GM21737 (cell line): ENCODE data around the gene C20orf173.

ENCODE experiments used
- ATAC-seq: cut with Tn5 transposase; IDR thresholded peaks from one replicate; pipeline ENCODE4 v1.9.1; 2021; ENCODE audit warnings: mild to moderate bottlenecking, moderate library complexity; ENCODE audit not compliant: unreplicated experiment

C20orf173 gene

DNA sequence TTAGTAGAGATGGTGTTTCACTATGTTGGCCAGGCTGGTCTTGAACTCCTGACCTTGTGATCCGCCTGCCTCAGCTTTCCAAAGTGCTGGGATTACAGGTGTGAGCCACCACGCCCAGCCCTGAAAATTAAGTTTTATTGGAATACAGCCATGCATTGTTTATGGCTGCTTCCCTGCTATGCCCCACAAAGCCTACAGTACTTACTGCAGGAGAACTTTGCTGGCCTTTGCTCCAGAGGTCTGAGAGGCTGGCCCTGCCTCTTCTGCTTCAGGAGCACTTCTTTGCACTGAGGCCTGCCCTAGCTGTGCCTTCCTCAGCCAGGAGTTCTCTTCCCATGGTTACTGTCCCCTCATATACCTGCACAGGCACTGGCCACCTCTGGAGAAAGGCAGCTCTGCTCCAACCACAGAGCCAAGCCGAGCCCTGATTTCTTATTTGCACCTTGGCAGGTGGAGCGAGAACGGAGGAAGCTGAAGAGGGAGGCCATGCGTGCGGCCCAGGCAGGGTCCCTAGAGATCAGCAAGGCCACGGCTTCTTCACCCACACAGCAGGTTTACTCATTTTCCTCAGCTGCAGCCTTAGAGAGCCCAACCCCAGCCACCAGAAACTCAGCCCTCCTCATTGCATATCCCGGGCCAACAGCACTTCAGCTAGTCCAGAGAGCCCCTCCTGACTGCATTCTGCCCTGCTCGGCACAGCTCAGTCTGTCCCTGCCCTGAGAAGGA, 20.8 kb downstream of the C20orf173 start:
- ATAC-seq, result no peak

DNA sequence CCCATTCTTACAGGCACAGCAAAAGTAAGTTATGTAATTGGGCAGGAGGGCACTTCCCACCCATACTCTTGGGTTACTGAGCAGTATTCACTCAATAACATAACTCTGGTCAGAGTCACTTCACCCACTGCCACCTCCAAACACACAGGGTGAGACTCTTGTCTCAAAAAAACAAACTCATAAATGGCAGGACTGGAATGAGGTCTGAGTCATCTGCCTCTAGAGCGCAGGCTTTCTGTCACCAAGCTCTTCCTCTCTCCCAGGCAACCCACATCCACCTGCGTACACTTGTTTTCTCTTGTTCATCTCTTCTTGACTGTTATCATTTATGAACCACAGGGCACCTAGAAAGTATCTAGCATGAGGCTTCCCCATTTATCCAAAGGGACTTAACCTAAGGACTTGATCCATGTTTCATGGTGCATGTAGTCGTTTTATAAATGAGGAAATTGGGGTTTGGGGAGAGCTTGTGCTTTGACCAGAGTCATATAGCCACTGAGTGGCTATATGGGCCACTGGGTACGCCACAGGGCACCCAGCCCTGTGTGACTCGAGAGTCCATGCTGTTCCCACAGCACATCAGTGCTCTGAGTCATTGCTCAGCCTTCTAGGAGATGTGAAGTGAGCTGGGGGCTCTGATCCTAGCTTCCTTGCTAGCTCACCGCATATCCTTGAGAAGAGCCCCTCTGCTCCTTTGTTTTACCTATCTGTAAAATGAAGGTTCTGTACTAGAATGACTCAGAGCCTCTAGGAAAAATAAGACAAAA, 22.4 kb downstream of the C20orf173 start:
- ATAC-seq, result no peak

DNA sequence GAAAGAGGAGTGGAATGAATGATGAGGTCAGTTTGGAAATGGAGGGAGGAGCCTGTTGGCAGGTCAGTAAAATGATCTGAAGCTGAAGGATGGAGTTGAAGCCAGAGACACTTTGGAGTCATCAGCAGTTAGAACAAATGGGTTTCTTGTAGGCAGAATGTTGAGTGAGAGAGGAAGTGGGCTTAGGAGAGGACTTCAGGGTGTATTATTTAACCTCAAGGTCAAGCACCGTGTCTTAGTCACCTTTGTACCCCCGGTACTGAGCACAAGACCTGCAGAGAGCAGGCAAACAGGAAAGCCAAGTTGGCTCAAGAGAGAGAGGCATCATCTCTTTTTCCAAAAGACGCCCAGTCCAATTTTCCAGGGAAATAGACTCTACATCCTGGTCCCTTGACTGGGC, 23.3 kb downstream of the C20orf173 start:
- no peak for ATAC-seq

DNA sequence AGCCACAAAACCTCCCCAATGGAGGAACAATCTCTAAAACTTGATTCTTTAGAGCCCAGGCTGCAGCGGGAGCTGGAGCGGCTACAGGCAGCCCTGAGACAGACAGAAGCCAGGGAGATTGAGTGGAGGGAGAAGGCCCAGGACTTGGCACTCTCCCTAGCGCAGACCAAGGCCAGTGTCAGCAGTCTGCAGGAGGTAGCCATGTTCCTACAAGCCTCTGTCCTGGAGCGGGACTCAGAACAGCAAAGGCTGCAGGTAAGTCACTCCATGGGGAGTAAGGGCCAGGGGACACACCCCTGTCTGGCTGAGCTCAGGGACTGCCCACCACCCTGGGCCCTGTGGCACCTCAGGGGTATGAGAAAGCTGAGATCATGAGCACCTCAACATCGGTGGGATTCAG, 24.7 kb downstream of the C20orf173 start:
- no peak for ATAC-seq

DNA sequence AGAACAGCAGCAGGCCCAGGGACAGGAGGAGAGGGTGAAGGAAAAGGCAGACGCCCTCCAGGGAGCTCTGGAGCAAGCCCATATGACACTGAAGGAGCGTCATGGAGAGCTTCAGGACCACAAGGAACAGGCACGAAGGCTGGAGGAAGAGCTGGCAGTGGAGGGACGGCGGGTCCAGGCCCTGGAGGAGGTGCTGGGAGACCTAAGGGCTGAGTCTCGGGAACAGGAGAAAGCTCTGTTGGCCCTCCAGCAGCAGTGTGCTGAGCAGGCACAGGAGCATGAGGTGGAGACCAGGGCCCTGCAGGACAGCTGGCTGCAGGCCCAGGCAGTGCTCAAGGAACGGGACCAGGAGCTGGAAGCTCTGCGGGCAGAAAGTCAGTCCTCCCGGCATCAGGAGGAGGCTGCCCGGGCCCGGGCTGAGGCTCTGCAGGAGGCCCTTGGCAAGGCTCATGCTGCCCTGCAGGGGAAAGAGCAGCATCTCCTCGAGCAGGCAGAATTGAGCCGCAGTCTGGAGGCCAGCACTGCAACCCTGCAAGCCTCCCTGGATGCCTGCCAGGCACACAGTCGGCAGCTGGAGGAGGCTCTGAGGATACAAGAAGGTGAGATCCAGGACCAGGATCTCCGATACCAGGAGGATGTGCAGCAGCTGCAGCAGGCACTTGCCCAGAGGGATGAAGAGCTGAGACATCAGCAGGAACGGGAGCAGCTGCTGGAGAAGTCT, 25.5 kb downstream of the C20orf173 start:
- no peak for ATAC-seq

DNA sequence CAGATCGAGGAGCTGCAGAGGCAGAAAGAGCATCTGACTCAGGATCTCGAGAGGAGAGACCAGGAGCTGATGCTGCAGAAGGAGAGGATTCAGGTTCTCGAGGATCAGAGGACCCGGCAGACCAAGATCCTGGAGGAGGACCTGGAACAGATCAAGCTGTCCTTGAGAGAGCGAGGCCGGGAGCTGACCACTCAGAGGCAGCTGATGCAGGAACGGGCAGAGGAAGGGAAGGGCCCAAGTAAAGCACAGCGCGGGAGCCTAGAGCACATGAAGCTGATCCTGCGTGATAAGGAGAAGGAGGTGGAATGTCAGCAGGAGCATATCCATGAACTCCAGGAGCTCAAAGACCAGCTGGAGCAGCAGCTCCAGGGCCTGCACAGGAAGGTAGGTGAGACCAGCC, 26.2 kb downstream of the C20orf173 start:
- ATAC-seq, result no peak

DNA sequence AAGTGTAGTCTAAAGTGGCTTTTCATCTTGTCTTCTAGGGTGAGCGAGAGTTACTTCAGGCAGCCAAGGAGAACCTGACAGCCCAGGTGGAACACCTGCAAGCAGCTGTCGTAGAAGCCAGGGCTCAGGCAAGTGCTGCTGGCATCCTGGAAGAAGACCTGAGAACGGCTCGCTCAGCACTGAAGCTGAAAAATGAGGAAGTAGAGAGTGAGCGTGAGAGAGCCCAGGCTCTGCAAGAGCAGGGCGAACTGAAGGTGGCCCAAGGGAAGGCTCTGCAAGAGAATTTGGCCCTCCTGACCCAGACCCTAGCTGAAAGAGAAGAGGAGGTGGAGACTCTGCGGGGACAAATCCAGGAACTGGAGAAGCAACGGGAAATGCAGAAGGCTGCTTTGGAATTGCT, 27.1 kb downstream of the C20orf173 start:
- peak; percentile 67 for ATAC-seq

DNA sequence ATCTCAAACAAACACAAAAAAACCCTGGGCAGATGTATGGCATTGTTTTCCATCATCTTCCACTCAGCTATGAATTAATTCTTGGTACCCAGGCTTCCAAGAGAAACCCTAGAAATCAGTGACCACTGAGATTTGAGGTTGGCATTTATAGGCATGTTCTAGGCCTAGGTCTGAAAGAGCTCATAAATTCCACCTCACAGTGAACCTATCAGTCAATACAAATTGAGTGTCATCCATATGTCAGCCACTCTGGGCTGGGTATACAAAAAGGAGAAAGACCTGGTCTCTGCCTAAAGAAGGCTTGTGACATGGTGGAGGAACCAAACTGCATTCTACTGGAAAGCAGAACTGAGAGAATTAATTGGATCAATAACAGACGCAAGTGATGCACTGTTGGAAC, 30.2 kb downstream of the C20orf173 start:
- no peak for ATAC-seq

DNA sequence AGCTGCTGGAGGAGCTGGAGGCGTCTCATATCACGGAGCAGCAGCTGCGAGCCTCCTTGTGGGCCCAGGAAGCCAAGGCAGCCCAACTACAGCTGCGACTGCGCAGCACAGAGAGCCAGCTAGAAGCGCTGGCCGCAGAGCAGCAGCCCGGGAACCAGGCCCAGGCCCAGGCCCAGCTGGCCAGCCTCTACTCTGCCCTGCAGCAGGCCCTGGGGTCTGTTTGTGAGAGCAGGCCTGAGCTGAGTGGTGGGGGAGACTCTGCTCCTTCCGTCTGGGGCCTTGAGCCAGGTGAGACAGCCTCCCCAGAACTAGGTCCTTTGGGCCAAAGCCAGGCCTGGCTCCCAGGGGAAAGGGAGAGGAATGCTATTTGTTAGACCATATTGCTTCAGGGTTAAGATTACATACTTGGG, 31.7 kb downstream of the C20orf173 start:
- ATAC-seq, result no peak

DNA sequence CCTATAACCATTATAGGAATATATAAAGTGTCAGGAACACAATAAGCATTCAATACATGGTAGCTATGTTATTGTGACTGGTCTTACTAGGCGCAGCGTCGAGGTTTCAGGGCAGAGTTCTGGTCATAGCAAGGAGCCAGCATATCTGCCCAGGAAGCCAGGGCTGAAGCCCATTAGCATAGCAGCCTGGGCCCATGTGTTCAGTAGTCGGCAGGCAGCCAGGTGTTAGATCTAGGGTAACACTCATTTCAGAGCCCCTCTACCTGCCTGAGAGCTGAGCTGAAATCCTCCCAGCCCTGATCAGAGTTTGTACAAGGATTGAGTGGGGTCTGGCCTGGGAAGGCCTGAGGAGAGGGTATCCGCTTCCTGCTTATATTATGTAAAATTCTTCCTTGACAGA, 32.1 kb downstream of the C20orf173 start:
- ATAC-seq, result no peak

DNA sequence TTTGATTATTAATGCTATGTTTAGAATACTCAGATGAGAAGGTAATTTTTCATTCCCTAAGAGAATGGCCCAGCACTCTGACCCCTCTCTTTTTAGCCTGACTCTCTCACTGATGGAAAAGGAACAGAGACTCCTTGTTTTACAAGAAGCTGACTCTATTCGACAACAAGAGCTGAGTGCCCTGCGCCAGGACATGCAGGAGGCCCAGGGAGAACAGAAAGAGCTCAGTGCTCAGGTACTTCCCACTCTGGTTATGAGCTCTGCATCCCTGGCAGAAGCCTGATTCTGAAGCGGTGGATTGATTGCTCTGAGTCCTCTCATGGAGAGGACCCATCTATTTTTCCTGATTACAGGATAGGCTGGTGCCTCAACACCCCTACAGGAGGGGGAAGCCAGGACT, 33.0 kb downstream of the C20orf173 start:
- ATAC-seq, result no peak

DNA sequence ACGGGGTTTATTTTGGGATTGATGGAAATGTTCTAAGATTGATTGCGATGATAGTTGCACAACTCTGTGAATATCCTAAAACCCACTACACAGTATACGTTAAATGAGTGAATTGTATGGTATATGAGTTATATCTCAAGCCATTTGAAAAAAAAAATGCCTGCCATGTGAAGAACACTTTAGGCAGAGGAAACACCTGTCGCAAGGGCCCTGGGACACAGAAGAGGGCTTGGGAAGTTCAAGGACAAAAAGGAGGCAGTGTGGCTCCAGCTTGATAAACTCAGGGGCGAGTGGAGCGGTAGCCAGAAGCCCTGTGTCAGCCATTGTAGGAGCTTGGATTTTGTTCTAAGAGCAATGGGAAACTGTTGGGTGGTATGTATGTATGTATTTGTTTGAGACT, 37.1 kb downstream of the C20orf173 start:
- ATAC-seq, result no peak

DNA sequence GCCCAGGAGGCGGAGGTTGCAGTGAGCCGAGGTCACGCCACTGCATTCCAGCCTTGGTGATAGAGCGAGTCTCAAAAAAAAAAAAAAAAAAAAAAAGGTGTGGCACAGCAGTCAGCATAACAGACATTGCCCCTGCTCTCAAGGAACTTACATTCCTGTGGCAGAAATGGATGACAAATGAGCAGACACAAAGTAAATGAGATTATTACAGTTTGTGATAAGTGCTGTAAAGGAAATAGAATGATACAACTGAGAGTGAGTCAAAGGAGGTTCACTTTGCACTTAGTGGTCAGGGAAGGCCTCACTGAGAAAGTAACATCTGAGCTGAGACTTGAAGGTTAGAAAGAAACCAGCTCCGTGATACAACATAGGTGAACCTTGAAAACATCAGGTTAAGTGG, 37.6 kb downstream of the C20orf173 start:
- ATAC-seq, result no peak

DNA sequence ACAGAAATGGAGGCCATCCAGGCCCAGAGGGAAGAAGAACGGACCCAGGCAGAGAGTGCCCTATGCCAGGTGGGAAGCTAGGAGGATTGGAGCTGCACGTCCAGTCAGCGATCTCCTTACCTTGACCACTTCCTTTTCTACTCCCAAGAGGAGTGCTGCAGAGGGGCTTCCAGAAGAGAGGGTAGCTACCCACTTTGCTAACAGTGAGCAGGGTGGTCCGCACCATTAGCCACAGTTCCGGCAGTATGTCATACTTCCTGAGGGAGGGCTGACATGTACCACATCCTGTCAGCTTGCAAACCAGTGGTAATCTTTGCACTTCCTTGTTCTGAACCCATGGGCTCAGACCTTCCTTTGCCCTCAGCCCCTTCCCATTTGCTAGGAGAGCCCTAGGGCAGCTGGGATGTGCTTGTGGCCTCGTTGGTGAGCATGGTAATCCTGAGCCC, 38.7 kb downstream of the C20orf173 start:
- peak; percentile 92 for ATAC-seq

DNA sequence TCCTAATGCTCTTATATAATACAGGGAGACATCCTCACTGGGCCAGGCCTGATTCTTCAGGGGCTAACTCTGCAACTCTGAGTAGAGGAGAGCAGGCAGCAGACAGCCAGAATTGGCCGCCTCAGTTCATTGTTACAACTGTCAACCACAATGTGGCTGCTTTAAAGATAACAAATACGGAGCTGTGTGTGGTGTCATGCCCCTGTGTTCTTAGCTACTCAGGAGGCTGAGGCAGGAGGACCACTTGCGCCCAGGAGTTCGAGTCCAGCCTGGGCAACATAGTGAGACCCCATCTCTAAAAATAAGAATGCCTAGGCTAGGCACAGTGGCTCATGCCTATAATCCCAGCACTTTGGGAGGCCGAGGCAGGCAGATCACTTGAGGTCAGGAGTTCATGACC, 39.7 kb downstream of the C20orf173 start:
- ATAC-seq, result no peak

DNA sequence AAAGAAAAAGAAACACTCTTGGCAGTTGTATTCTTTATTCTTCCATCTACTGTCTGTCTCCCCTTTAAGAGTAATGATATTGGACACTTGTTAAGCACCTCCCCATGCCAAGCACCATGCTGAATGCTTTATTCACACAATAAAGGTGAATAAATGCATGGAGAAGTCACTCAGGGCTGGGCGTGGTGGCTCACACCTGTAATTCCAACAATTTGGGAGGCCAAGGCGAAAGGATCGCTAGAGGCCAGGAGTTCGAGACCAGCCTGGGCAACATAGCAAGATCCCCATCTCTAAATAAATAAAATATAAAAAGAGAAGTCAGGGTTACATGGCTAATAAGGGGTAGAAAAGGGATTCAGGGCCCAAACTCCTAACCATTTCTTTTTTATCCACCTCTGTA, 42.0 kb downstream of the C20orf173 start:
- no peak for ATAC-seq

DNA sequence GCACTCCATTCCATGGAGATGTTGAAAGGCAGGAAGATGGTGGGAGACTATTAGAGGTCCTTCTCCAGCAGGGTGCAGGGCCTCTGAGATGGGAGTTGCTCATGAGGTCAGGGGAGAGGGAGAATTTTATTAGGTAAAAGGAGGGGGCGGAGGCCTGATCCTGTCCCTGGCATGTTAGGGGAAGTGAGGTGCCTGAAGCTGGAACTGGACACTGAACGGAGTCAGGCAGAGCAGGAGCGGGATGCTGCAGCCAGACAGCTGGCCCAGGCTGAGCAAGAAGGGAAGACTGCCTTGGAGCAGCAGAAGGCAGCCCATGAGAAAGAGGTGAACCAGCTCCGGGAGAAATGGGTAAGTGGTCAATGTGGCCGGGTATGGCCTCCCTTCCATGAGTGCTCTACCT, 49.7 kb downstream of the C20orf173 start:
- no peak for ATAC-seq

DNA sequence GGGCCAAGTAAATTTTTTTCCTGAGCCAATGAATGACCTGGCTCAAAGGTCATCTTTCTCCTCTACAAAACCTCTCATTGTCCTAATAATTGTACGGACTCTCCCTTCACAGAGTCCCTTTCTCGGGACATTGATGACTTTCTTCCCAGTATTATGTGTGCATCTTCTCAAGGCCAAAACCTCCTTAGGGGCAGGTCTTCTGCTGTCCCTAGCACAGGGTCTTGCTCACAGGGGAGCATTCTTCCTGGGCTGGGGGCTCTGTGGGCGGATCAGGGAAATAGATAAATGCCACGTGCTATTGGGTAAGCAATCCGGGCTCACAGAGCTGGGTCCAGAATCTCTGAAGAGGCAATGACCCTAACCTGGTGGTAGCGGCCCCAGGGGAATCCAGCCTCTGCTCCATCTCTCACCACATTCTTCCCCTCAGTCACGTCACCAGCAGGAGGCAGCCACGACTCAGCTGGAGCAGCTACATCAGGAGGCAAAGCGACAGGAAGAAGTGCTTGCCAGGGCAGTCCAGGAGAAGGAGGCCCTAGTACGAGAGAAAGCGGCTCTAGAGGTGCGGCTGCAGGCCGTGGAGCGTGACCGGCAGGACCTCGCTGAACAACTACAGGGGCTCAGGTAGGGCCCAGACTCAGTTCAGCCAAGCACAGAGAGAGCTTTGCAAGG, 50.5 kb downstream of the C20orf173 start:
- no peak for ATAC-seq
